ENCODE data around the gene PHACTR3.

The PHACTR3 gene

DNA sequence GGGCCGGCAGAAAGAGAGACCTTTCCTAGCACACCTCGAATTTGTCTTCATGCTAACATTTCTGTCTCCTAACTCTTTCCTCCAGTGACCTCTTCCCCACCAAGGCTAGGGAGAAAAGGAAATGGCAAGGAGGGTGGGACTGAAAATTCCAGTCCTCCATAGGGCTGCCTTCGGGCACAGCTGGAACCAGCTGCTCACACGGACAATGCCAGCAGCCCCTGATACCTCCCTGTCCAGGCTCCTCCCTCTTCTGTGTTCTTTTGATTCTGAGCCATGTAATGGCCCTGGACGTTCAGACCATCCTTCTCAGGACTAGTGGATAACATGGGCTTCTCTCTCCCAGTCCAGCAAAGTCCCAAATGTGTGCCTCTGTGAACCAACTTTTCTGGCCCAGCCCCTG lies 29.1 kb upstream of the PHACTR3 start:
- no peak for DNase-seq

DNA sequence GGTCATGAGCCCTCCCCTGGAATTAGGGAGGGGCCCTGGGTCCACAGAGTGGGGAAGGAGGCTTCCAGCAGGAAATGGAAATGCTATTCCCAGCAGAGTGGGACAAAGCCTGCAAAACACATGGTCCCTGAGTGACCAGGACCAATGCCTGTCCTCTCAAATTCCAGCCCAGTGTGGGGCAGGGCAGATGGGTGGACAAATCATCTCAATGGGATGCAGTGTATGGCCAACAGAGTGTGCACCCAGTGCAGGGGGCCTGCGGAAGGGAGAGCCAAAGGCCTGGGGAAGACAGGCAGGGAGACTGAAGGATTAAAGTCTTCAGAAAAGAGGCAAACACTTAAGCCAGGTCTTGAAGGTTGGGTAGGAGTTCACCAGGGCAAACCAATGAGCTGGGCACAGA lies 28.7 kb upstream of the PHACTR3 start:
- DNase-seq, result no peak

DNA sequence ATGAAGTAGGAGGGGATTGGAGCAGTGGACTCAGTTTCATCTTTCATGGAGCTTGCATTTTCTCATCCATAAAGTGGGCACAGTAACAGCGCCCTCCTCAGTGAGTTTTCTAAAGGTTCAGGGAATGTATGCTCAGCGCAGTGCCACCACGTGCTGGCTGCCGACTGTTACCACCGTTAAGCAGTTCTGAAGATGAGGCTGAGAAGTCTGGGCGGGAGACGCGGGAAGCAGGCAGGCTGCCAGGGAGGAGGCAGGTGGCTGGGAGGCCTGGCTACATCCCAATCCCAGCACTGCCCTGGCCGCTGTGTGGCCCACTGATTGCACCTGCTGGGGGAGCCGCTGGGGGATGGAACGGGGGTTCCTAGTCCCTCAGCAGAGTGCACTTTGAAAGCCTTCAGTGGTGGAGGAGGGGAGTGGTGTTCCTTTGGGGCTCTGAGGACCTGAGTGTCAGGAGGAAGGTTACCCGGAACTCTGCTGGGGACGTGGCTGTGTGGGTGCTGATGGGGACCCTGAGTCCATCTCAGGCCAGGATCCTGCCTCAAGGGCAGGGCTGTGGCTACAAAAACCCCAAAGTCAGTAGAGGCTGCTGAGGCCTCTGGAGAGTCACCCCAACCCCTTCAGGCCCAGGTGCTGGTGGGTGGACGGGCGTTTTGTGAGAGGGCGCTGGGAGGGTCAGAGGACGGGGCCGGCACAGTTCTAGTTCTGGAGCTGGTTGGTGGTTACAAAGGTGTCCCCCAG lies 28.0 kb upstream of the PHACTR3 start:
- no peak for DNase-seq

GRCh38 chr20:59577037-59577808 lies 27.1 kb upstream of the PHACTR3 start:
- DNase-seq, result no peak

DNA sequence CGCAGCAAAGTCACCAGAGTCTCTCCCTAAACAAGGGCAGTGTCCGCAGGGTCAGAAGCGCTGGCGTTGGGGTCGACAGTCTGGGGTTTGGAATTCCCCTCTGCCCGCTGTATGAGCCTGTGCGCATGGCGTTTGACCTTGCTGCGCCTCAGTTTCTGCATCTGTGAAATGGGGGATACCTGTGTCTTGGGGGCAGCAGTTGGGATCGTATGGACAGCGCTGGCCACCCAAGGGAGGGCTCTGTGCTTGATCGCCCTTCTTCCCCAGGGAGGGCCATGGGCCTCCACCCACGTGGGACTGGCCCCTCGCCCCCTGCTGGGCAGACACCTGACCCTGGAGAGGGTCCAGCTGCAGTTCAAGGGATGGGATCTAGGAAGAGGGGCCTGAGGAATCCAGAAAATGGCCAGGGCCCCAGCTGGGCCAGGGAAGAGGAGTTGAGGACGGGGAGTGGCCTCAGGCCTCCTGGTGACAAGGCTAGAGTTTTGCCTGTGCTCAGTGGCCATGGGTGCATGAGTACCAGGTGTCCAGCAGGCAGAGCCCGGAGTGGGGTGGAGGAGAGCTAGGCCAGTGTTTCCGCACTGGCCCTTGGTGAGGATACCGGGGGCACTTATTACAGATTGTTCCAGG lies 26.4 kb upstream of the PHACTR3 start:
- no peak for DNase-seq

GRCh38 chr20:59578436-59579403 lies 25.6 kb upstream of the PHACTR3 start:
- no peak for DNase-seq

DNA sequence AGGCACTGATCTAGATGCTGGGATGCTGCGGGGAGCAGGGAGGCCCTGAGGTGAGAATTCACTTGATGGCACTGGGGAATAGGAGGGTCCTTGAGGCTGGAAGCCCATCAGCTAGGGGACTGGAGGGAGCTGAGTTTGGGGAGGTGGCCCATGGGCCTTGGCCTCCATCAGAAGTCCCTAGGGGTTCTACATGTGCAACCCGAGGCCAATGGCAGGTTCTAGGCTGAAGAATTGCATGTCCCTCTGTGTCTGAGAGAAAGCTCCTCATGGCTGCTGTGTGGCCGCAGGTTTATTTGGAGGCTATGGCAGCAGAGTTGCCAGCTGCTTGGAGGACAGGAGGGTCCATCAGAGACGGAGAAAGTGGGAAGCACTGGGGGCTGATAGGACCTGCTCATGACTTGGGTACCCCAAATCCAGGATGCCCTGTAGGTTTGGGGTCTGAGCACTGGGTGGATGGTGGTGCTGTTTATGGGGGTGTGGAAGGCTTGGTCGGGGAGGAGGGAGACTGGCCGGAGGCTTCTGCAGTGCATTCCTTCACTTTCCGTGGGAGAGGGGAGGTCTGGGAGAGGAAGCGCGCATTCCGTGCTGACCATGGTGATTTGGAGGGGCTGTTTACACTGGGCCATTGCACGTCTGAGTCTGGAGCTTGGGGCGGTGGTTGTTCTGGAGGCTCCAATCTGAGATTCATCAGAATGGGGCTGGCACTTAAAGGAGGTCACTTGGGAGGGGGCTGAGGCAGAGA lies 24.8 kb upstream of the PHACTR3 start:
- no peak for DNase-seq

DNA sequence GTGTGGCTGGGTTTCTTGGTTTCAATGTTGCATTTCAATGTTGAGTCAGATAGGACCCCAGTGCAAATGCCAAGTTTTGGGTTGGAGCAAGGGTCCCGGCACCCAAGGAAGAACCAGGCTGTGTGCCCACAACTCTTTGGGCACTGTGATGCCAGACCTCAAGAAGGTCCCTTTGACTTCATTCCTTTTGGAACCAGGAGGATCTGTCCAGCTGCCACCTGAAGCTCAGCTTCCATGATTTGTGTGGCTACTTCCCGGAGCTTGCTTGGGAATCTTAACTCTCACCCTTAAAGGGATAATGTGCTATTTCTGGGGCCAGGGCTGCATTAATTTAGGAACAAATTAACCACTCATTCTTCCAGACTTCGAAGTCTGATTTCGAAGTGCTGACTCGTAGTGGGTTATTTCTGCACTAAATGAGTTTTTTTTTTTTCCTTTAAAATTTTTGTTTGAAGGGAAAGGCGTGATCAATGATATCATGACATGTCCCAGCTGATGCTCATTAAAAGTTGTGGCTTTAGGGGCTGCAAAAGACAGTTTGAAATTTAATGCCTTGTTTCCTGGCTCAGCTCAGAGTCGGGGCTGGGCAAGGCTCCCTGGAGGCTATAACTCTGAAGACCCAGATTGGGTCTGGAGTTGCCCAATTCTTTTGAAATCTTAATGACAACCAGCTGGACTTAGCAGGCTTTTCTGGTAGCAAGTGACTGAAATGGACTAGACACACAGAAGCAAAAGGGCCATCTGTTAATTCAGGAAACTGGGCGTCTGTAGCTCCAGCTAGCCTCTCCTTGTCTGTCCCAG lies 24.0 kb upstream of the PHACTR3 start:
- no peak for DNase-seq

- no peak for DNase-seq
These were observed 23.3 kb upstream of the PHACTR3 start for GRCh38 chr20:59580991-59581401.

DNA sequence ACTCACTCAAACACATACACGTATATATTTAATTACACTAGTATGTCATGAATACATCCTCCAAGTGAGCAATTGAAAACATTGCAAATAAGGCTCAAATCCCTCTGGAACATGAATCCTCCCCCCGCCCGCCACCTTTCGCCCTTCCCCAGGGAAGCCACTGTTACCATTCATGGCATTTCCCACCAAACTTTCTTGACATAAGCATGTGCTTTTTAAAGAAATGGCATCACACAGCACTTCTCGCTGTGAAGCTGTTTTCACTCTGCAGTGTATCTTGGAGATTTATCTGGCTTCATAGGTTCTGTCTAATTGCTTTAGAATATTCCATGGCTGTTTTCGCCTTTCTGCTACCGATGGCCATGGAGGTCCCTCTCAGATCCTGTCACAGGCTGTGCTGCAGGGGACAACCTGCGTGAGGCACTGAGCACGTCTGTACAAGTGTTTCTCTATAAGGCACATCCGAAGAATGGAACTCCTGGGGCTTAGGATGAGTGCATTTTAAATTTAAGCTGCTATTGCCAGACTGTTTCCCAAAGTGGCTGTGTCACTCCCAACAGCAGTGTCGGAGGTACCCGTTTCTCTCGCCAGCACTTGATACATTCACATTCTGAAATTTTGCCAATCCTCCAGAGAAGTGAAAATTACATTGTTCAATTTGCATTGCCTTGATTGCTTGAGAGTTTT lies 22.2 kb upstream of the PHACTR3 start:
- DNase-seq, result no peak

DNA sequence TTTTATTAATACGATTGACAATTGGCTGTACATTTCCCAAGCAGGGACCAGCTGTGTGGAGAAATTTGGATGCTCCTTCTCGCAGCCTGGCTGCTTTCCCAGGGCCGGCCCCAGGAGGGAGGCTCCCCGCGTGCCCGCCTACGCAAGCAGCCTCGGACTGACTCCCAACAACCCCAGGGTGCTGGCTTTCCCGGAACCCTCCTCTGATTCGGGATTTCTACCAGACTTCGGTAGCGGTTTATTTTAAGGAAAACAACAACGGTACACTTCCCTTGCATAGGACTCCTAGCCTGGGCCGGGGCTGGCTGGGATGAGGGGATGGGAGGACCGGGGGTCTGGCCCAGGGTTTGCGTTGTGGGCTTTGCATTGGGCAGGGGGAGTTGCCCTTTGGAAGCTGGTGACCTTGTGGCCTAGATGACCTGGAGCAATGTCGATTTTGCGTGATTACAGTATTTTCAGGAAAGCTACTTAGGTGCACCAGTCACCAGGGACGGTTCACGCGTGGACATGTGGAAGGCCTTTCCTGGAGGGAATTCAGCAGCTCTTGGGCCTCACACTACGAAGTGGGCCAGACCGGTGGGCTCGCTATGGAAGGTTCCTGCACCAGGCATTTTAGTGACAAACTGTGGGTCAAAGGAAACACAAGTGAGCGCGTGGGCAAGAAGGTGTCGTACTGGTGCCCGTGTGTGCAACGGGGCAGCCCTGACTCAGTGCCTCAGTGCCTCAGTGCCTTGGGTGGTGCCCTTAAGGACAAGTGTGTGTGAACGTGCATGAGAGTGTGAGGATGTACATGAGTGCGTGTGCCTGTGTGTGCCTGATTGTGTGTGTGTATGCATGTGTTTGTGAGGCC lies 20.7 kb upstream of the PHACTR3 start:
- DNase-seq, result no peak

DNA sequence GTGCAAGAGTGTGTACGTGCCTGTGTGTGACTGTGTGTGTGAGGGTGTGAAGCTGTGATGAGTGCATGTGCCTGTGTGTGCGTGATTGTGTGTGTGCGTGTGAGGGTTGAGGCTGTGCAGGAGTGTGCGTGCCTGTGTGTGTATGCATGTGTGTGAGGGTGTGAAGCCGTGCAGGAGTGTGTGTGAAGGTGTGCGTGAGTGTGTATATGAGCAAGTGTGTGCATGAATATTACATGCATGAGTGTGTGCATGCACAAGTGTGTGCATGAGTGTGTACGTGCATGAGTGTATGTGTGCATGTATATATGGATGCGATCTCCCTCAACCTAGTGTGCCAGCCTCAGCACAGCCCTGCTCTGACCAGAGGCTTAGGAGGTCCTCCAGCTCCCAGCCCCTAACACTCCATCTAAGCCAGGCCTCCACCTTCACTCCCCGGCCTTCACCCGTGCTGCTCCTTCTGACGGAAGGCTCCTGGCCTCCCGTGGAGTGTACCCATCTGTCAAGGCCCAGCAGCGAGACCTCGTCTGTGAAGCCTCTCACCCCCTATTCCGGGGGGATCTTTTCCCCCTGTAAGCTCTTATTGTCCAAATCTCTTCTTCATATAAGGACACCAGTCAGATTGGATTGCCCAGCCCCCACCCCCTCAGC lies 19.9 kb upstream of the PHACTR3 start:
- DNase-seq, result no peak

DNA sequence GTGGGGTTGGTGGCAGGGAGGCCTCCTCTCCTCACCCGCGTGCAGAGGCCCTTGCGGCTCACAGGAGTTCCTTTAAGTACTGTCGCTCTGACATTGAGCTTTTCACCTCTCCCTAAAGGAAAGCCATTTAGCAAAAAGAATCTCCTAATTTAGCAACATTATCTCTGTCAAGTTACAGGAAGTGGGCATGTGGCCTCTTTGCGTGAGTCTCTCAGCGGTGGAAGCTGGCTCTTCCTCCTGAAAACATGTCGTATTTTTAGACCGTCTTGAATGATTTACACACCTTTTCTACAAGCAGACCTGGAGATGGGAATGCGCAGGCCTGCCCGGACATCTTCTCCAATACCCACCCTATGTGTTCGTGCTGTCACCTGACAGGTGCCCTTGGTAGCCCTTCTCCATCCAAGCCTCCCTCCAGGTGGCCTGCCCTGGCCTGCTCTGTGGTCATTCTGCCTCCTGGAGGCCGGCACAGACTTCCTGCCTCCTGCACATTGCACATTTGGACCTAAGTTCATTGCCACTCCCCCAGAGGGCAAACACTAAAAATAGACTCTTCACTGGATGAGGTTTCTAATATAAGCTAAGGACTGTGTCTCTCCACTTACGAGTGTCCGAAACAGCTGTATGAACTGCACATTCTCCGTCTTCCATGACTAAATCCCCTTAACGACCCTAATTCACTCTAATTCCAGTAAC lies 18.5 kb upstream of the PHACTR3 start:
- no peak for DNase-seq

GRCh38 chr20:59586613-59587012 lies 17.7 kb upstream of the PHACTR3 start:
- no peak for DNase-seq

GRCh38 chr20:59587570-59587969 lies 16.8 kb upstream of the PHACTR3 start:
- DNase-seq, result no peak

GRCh38 chr20:59588236-59588855 lies 16.0 kb upstream of the PHACTR3 start:
- DNase-seq, result no peak

DNA sequence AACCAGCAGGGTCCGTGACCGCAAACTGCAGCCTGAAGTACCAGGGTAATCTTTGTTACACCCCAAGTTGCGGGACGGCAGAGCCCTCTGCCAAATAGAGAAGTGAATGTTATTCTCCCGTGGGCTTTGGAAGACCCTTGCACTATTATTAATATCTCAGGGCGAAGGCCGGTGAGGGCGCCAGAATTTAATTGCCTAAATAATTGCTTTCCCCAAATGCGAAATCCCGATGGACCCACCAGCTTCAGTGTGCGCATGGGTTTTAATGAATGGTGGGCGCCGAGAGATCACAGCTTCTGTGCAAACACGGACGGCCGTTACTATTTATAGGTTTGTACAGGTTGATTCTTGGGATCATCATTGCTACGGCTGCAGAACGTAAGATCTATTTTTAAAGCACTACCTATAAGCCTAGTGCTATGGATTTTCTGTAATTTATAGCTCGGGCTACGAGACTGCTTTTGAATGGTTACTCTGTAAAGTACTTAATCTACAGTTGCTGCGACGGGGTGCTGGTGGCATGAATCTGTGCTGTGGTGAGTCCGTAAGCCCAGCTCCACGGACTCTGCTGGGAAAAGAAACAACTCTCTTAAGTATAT lies 15.2 kb upstream of the PHACTR3 start:
- no peak for DNase-seq

GRCh38 chr20:59591061-59591460 lies 13.3 kb upstream of the PHACTR3 start:
- no peak for DNase-seq

All from NCI-H526 (cell line).